Measurements from ENCODE around the gene HSP90AB1.
A peak's percentile ranks its signal among the peaks of the same experiment; 100 is the strongest.

- TF ChIP-seq CTCF (IDR thresholded peaks at IDR 0.05; ENCODE audit: poor library complexity), result peak; percentile 44
- no peak for TF ChIP-seq EZH2 (IDR thresholded peaks at IDR 0.05; ENCODE audit: borderline replicate concordance)
- no peak for TF ChIP-seq EZH2phosphoT487 (IDR thresholded peaks at IDR 0.05; ENCODE audit: low read depth, severe bottlenecking, unreplicated experiment)
Measured at GRCh38 chr6:44253307-44254101, 6.6 kb downstream of the HSP90AB1 start.

All from hepatocyte (in vitro differentiated cells).